Fibroblast of skin of abdomen (primary cell): ENCODE measurements around the gene ECT2.

Experiments
- DNase-seq: peaks from one replicate; pipeline ENCODE4 v3.0.0-alpha.2; 2013

ECT2 gene

DNA sequence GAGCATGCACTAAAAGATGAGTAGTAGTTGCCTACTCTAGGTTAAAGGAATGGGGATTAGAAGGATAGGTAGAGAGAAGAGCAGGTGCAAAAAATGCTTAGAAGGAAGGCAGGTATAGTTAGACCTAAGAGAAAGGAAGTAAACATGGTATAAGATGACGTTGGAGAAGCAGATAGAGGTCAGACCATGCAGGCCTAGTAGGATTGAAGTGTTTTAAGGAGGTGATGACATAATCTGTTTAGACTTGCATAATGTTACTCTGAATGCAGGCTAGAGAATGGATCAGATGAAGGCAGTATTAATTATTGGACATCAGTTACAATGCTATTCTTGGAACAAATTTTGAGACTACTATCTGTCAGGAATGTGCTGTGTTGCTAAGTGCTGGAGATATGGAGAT lies 11.1 kb upstream of the ECT2 start:
- no peak for DNase-seq

DNA sequence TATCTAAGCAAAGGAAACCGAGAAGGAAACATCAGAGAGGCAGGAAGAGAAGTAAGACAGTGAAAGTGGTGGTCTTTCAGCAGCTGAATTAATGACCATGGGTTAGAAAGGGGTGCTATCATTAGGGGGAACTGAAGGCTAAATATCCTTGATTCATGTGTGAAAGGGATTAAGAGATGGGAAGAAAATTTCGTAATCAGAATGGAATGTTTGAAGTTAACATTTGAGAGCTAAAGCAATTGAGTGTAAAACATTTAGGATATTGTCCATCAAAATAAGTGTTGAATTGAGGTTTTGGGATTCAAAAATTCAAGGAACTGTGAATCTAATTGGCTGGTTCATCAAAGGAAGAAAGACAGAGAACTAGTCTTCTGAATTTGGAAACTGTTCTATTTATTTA lies 4.1 kb upstream of the ECT2 start:
- DNase-seq = peak; percentile 45

DNA sequence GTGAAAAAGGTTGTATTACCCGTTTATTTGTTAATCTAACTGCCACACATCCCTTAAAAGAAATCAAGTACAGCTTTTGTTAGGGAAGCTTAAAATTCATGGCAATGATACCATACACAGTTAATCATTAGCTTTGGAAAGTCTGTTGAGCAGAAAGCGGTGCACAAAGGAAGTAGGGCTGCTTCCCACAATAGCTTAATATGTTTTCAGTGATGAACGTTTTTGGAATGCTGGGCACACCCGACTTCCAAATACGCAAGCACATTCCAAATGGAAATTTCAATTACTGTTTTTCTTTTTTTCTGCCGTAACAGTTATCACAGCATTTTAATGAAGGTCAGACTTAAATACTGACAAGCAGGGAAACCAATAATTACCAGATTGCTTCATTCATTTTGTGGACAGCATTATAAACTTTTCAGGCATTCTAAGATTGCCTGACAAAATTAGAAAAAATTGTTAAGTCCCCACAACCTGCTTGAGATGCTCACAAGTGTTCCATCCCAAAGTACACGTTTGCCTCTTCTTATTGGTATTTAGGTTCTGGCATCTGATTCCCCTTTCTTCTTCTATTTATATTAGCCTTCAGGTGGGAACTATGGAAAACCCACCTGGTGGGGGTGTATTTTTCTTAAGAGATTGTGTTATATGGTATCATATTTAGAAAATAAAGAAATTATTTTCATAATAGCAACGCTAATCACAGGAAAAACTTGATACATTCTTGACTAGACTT lies 1.1 kb upstream of the ECT2 start:
- DNase-seq = peak; percentile 93

DNA sequence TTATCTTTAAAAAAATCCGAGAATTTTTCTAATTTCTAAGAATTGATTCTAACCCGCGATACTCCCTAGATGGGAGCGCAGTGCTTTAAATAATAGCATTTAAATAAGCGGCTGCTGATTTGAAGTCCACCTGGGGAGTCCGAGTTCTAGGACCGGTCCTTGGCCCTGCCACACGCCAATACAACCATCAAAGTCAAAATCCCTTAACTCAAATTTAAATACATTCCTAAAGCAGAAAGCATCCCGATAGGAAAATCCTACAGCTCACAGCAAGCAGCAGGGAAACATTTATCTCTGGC lies 508 bp upstream of the ECT2 start:
- no peak for DNase-seq

DNA sequence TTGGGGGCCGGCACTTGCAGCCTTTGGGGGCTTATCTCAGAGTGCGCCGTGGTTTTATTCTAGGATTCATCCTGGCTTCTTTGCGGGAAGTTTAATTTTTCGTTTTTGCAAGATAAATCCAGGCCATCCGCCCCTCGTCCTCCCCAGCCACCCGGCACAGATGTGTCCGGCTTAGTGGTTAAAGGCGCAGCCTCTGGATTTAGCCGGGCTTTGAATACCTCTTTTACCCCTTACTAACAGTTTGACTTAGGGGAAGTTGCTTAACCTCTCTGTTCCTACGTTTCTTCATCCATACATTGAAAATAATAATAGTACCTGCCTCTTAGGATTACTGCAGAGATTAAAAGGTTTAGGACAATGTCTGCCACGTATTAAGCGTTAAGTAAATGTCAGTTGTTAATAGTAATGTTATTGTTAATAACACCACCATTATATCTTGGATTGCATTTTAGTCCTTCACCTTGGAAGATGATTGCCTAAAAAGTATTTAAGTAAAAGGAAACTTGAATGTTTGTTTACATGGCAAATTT lies 714 bp downstream of the ECT2 start:
- DNase-seq = peak; percentile 14

DNA sequence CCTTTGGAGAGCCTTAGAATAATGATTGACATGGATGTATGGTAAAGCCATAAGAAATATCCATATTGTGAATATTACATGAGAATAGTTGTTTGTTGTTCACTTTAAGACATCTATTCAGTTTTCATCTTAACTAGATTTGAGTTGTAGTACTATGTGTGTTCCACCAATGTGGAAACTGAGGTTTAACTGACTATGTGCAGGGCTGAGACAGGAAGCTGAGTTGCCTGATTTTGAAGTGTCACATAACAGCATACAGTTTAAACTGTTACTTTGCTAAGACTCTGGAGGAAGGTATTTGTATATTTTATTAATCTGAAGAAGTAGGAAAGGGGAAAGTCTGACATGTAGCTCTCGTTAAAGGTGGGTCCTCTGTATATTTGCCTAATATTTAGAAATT lies 2.1 kb downstream of the ECT2 start:
- no peak for DNase-seq

DNA sequence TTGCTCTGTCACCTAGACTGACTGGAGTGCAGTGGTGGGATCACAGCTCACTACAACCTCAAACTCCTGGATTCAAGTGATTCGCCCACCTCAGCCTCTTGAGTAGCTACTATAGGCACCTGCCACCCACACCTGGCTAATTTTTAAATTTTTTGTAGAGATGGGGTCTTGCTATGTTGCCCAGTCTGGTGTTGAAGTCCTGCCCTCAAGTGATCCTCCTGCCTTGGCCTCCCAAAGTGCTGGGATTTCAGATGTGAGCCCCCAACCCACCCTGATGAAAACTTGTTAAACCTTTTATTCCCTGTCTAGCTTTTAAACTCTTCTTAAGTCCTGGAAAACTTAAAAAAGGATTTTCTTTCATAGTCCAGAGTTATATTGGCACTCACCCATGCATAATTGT lies 2.6 kb downstream of the ECT2 start:
- DNase-seq = no peak

DNA sequence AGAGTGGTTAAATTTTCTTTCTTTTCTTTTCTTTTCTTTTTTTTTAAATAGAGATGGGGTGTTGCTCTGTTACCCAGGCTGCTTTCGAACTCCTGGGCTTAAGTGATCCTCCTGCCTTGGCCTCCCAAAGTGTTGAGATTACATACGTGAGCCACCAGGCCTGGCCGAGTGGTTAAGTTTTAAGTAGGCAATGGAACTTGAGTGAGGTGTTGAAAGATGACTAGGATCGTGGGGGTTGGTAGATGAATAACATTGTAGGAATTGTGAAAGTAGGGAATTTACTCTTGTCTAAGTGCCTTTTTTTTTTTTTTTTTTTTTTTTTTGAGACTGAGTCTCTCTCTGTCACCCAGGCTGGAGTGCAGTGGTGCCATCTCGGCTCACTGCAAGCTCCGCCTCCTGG lies 9.9 kb downstream of the ECT2 start:
- DNase-seq = peak; percentile 67

DNA sequence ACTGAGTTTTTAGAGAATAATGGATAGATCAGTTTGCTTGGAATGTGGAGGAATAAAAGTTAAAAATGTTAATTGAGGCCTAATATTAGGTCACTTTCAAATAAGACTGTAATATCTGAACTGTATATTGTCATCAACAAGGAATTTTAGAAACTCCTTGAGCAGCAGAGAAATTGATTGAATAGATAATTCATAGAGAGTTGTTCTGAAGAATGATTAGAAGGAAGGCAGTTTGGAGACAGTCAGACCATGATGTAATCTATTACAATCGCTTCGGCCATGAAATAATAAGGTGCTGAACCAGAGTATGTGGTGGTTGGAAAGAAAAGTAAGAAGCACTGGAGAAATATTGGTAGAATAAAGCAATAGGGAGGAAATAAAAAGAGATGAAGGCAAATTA lies 15.7 kb downstream of the ECT2 start:
- no peak for DNase-seq

DNA sequence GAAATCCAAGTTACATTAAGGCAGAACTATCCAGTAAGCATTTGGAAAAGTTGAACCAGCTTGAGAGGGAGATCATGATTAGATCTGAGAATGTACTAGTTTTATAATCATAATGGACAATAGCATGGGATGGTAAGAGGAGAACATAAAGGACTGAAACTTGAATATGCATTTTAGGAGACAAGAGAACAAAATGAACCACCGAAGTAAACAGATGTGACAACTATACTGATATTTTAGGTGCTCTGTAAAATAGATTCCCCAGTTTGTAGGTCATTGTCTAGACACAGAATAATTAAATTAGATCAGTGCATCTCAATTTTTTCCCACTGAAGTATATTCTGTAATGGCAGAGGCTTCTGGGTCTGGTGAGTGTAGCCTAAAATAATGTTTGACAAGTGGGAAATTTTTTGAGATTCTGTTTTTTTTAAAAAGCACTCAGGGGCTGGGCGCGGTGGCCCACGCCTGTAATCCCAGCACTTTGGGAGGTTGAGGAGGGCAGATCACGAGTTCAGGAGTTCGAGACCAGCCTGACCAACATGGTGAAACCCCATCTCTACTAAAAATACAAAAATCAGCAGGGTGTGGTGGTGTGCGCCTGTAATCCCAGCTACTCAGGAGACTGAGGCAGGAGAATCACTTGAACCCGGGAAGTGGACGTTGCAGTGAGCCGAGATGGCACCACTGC lies 16.3 kb downstream of the ECT2 start:
- DNase-seq = no peak

DNA sequence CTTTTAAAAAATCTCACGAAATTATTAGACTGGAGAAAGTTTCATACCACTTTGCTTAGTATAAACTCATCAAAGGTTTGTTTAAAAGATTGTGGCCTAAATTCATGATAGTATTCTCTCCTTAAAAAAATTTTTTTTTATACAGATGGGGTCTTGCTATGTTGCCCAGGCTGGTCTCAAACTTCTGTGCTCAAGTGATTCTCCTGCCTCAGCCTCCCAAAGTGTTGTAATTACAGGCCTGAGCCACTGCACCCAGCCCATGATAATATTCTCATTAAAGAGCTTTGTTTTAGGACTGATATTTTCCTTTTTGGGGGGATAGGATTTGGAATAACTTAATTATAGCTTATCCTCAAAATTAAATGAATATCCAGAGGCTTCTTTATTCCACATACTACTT lies 19.9 kb downstream of the ECT2 start:
- no peak for DNase-seq

DNA sequence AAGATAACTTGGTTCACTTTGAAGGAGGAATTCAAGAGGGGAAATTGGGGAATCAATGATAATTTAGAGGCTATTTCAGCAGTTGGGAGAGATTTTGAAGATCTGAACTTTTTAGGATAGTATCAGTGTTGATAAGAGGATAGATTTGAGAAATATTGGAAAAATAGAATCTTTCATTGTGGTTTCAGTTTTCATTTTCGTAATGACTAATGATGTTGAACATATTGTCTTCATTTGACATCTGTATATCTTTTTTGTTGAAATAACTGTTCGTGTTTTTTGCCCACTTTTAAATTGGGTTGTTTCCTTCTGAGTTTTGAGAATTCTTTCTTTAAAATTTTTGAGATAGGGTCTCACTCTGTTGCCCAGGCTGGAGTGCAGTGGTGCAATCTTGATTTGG lies 21.1 kb downstream of the ECT2 start:
- no peak for DNase-seq

DNA sequence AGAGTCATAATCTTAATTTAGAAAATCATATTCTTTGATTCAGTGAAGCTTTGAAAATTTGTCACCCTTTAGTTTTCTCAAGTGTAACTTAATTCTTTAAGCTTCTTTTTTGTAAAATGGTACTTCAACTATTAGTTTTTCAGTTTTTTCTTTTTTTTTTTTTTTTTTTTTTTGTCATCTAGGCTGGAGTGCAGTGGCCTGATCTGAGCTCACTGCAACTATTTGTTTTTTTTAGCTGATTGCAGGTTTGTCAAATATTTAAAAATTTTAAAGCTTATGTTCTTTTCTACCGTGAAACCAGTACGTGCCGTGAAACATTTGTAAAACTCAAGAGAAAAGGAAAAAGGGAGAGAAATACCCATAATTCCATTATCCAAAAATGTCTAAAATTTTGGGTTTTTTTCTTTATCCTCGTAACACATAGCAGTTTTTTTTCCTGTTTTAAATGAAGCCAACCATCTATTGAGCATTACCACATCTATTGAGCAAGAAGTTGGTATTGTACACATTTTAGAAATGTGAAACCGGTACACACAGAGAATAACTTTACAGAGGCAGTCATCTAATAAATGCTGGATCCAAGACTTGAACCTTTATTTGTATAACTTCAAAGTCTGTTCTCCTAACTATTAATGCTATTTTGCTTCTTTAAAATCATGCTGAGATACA lies 25.7 kb downstream of the ECT2 start:
- no peak for DNase-seq

DNA sequence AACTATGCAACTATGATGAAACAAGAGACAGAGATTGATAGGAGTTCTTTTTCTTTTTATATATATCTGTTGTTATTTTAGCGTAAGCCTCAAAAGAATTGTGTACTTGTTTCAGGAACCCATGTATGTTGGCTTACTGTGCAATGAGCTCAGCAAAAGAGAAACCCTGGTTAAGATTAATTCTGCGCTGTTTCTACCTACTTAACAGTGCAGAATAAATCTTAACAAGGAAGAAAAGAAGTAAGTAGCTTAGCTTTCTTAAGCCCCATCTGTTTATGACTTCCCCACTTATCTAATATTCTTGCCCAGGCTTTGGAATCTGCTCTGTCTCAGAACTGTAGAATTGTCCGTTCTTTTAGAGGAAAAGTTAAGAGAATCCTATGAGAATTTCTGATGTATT lies 27.4 kb downstream of the ECT2 start:
- no peak for DNase-seq

DNA sequence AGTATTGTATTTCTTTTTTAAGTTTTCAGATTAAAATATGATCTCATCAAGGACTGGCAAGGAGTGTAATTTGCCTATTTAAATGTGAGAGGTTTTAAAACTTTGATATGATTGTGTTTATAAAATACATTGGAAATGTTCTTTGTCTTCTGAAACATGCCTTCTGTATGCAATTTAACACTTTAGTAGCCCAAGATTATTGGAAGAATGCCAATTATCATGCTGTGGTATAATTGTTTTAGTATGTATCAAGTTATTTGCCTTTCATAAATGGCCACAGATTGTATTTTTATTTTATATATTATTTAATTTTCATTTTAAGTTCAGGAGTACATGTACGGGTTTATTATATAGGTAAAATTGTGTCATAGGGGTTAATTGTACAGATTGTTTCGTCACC lies 31.7 kb downstream of the ECT2 start:
- DNase-seq = no peak

DNA sequence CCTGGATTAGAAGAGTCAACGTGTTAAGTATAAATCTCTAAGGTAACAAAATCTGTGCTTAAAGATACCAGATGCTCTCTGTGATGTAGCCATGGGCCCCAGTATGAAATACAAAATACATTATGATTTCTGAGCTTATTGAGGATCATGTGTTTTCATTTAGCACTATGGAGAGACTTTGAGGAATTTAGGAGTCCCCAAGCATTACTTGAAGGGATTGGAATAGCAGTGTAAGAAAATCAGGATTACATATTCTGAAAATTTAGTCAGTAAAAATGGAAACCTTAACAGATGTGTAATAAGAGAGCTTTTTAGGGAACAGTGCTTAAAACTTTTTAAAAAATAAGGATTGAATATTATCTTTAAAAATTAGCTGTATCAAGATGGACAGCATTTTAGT lies 35.5 kb downstream of the ECT2 start:
- DNase-seq = no peak

DNA sequence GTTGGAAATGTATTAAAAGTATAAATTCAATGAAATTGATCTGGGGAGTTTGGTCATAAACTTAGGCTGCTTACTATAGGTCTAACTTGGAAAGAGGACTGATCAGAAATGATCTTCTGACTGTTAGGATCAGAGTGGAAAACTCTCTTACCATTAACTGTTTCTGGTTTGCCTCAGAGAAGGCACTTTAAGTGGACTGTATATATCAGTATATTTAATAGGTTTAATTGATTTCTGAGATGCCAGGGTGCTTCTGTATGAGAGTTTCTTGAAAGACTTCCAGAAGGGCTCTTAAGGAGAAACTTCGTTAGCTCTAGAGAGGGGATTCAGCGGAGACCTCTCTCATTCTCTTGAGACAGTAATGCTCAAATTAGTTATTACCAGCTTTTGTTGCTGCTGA lies 36.5 kb downstream of the ECT2 start:
- DNase-seq = no peak

DNA sequence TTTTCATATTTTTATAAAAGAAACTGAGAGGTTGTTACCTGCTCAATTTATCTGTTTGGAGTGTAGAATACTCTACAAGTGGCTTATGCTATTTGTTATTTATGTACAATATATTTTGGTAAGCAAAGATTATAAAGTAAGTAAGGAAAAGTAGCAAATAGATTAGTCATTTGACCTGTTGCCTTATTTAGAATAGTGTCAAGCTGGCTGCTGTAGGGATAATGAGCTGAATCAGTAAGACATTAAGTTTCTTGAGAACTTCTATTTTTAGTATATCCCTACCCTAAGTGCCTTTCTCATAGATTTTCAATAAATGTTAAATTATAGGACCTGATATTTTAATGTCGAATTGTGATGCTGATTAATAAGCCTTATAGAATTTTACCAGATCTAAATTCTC lies 37.2 kb downstream of the ECT2 start:
- DNase-seq = no peak

DNA sequence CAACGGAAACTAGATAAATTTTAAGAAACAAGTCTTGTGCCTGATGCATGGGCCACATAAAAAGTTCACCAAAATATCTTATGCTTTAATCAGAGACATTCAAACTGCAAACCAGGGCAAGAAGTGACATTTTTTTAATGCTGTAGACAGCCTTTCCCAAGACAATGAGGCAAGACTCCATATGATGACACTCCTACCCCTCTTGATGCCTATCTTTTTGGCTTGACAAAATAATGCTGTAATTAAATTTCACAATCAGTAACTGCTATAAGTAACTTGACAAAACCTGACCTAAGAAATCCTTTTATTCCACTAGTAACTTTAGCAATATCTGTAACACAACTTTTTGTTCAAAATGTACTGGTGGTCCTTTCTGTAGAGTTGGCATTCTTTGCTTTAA lies 48.7 kb downstream of the ECT2 start:
- no peak for DNase-seq

DNA sequence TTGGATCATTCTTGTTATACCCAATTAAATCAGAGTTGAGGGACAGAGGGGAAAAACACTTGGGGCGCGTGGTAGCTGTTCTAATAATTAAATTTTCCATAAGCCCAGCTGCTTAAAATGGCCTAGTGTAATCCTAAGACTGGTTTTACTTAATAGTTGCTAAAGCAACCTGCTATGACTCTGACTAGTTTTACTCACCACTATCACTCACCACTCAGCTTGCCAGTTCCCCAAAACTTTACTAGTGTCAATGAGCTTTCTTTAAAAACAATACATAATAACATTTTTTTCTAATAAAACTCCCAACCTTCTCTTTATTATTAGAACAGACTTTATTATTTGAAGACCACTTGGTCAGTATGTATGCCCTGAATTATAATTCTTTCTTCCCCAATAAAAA lies 49.6 kb downstream of the ECT2 start:
- no peak for DNase-seq

DNA sequence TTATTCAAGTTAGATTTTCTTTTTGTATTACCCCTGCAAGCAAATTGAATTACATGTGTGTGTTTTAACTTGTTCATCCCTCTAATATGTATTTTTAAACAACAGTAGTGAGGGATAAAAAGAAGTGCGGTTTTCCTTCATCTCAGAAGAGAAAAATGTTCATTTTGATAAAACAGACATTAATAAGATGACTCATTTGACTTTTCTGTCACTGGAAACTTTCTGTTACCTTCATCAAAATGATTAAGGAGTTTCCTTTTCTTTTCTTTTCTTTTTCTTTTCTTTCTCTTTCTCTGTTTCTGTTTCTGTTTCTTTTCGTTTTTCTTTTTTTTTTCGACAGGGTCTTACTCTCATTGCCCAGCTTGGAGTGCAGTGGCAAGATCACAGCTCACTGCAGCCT lies 53.0 kb downstream of the ECT2 start:
- DNase-seq = no peak

DNA sequence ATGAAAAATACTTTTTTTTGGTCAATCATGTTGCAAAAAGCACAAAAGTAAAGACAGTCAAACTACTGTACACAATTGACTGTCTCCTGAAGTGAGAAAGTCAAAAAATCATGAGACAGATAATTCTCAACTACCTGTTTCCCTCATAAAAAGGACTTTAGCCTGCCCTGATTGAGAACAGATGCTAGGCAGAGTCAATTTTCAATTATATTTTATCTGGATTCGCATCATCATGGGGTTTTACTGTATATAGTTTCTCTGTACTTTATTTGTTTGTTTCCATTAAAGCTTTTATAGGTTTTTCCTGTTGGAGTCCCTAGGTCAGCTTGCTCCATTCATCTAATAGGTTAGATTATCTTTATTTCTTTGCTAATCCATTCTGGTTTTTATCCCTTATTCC lies 53.8 kb downstream of the ECT2 start:
- DNase-seq = no peak

DNA sequence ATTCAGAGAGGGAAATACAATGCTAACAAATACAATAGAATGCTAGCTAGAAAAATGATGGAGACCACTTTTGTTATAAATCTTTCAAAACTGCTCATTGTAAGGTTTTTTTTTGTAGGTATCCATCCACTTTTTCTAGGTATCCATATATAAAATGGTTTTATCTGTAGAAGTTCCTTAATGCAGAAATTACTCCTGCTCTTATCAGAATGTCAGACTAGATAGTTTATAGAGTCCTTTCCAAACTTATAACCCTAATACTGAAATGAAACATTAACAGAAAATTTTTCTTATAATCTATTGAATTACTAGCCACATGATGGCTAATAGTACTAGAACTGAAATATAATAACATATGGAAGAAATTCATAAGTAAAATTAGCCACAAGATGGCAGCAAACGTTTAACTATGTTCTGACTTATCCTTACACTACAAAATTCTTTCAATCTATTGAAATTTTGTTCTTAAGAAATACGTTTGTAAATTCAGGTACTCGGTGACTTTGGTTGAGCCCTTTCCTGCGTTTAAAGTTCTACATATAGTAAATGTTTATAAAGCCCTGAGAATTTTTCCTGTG lies 58.5 kb downstream of the ECT2 start:
- DNase-seq = peak; percentile 47

DNA sequence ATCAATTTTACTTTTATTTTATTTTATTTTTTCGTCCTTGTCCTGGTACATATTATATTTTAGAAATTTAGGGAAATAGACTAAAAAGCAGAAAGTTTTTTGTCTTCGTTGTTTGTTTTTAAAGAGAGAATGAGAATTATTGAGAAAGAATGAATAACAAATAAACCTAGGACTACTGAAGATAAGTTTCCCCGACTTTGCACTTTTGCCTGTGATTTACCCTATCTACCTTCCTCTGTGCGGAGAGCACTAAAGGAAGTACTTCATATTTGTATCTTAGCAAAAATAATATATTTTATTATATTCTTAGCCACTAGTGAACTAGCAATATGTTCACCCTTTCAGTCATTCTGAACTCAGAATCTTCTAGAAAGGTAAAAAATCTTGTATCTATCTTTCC lies 60.6 kb downstream of the ECT2 start:
- no peak for DNase-seq
